ENCODE results near the gene KAZN.

DNA sequence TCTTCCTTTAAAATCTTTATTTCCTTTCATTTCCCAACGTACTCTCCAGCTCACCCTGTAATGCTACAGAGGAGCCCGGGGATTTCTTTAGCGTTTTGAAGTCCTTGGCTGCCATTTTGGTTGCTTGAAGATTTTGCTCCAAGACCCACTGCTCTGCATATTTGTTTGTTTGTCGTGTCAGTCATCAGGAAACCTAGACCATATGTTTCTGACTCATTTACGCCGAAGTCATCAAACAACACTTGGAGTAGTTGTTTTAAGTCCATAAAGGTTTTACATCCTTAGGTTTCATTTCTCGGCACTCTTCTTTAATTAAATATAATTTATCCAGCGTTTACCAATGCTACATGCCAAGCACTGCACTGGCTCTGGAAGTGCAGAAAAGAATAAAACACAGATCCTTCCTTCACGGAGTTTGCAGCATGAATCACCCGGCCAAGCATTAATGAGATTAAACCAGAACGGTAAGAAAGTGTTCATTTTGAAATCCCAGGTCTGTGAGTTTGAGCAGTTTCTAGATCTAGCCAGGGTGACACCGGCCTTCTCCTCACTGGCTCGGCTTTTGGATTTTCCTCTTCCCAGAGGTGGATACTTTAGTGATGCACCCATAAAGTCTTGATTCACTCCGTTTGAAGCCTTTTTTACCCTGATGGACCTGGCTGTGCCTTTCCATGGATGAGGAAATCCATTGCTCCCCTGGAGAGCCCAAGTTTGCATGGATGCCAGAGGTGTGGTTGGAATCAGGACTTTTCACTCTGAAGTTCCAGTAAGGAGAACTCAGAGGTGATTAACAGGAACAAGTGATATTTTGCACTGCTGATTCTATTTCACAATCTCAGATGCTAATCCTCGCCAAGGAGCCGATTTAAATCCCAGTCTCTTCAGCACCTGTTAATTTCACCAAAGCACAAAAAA, 109.3 kb downstream of the KAZN start:
- TF ChIP-seq, protein P1, sequence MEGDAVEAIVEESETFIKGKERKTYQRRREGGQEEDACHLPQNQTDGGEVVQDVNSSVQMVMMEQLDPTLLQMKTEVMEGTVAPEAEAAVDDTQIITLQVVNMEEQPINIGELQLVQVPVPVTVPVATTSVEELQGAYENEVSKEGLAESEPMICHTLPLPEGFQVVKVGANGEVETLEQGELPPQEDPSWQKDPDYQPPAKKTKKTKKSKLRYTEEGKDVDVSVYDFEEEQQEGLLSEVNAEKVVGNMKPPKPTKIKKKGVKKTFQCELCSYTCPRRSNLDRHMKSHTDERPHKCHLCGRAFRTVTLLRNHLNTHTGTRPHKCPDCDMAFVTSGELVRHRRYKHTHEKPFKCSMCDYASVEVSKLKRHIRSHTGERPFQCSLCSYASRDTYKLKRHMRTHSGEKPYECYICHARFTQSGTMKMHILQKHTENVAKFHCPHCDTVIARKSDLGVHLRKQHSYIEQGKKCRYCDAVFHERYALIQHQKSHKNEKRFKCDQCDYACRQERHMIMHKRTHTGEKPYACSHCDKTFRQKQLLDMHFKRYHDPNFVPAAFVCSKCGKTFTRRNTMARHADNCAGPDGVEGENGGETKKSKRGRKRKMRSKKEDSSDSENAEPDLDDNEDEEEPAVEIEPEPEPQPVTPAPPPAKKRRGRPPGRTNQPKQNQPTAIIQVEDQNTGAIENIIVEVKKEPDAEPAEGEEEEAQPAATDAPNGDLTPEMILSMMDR (optimal IDR thresholded peaks at IDR 0.05 in 1 of 3, IDR thresholded peaks at IDR 0.05 in 1 of 3, conservative IDR thresholded peaks at IDR 0.05 in 1 of 3; ENCODE audit: extremely low read depth in 1 of 3, insufficient read depth in 2 of 3, low read length in 3 of 3) = no peak
- TF ChIP-seq EZH2 (IDR thresholded peaks at IDR 0.05; ENCODE audit: low read length) = no peak
